VCaP (cell line): ENCODE data around the gene COPS3.

Experiments
- H3K27ac ChIP-seq: fragments of 450-650 bp; 2 replicates; pipeline ENCODE4 v1.5.1; 2017
- TF ChIP-seq, protein P1 (sequence below): fragments of 450-650 bp; conservative IDR thresholded peaks from 2 replicates; pipeline ENCODE4 v1.5.1; 2017; ENCODE audit warnings: mild to moderate bottlenecking, moderate library complexity

COPS3 gene

DNA sequence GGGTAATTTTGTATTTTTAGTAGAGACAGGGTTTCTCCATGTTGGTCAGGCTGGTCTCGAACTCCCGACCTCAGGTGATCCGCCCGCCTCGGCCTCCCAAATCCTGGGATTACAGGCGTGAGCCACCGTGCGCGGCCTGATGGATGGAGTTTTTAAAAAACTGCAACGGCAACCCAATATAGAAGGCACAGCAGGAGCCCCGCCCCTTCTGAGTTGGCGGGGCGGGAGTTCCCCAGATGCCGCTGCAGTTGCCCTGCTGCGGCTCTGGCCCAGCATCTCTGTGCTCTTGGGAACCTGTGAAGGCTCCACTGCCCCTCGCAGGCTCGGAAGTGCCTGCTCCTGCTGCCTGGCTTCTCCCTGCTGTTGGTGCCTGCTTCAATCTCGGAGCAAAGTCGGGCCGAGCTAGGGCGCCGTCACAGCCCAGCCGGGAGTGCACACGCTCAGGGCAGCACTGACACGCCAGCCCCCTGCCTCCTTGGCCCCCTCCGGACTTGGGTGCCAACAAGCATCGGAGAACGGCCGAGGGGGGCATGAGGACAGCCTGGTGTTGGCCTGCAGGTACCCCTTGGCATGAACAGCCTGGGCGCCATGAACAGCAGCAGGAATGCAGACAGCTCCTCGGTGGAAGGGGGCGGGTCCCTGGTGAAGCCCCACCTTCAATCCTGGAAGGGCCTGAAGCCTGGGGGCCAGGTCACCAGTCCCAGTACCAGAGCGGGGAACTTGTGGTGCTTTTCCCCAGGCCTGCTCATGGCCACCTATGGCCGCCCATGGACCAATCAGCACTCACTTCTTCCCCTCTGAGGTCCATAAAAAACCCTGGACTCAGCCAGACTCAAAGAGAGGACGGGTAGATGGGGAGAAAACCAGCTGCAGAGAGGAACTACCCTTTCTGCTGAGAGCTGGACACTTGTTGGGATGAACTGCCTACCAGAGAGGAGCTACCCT, 19.9 kb upstream of the COPS3 start:
- no peak overlapping the region for H3K27ac ChIP-seq
- TF ChIP-seq, protein P1, sequence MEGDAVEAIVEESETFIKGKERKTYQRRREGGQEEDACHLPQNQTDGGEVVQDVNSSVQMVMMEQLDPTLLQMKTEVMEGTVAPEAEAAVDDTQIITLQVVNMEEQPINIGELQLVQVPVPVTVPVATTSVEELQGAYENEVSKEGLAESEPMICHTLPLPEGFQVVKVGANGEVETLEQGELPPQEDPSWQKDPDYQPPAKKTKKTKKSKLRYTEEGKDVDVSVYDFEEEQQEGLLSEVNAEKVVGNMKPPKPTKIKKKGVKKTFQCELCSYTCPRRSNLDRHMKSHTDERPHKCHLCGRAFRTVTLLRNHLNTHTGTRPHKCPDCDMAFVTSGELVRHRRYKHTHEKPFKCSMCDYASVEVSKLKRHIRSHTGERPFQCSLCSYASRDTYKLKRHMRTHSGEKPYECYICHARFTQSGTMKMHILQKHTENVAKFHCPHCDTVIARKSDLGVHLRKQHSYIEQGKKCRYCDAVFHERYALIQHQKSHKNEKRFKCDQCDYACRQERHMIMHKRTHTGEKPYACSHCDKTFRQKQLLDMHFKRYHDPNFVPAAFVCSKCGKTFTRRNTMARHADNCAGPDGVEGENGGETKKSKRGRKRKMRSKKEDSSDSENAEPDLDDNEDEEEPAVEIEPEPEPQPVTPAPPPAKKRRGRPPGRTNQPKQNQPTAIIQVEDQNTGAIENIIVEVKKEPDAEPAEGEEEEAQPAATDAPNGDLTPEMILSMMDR = no peak

DNA sequence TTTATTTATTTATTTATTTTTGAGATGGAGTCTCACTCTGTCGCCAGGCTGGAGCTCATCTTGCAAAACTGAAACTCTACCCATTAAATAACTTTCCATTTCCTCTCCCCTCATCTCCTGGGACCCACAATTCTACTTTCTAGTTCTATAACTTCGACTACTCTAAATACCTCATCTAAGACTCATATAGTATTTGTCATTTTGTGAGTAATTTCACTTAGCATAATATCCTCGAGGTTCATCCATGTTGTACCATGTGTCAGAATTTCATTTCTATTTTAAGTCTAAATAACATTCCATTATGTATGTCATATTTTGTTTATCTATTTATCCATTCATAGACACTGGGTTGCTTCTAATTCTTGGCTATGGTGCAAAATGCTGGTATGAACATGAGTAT, 17.1 kb upstream of the COPS3 start:
- no peak overlapping the region for H3K27ac ChIP-seq
- TF ChIP-seq, protein P1 = no peak

DNA sequence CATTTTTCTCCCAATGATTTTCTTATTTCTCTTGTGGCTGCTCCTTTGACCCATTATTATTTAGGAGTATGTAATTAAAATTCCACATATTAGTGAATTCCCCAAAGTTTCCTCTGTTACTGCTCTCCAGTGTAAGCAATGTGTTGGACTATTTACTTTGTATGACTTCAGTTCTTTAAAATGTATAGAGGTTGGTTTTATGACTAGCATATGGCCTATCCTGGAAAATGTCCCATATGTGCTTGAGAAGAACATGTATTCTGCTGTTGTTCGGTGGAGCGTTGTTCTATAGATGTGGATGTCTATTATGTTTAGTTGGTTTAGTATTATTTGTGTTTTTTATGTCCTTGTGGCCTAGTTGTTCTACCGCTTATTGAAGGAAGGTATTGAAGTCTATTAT, 16.2 kb upstream of the COPS3 start:
- no peak overlapping the region for H3K27ac ChIP-seq
- TF ChIP-seq, protein P1 = no peak

DNA sequence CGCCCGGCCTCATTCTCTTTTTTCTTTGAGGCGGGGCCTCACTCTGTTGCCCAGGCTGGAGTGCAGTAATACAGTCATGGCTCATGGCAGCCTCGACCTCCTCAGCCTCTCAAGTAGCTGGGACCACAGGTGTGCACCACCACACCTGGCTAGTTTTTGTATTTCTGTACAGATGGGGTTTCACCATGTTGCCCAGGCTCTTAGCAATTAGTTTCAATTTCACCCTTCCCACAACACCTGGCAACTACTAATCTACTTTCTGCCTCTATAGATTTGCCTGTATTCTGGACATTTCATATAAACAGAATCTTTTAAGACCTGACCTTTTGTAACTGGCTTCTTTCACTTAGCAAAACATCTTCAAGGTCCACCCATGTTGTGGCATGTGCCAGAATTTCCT, 14.1 kb upstream of the COPS3 start:
- TF ChIP-seq, protein P1 = no peak
- no peak overlapping the region for H3K27ac ChIP-seq

DNA sequence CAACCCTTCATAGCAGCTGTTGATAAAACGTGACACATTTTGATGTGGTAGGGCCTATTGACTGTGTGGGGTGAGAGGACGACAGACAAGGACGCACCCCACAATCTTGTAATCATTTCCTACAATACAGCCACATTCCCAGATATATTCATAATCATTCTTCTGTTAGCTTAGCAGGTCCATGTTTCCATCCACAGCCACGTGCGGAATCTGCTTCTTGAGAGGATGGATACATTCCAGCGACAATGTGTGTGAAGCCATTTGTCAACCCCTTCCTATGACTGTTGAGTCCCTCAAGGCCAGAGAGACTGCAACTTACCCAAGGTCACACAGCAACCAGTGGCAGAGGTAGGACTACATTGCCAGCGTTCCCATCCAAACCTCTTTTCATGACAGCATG, 8.7 kb upstream of the COPS3 start:
- no peak overlapping the region for H3K27ac ChIP-seq
- TF ChIP-seq, protein P1 = no peak

DNA sequence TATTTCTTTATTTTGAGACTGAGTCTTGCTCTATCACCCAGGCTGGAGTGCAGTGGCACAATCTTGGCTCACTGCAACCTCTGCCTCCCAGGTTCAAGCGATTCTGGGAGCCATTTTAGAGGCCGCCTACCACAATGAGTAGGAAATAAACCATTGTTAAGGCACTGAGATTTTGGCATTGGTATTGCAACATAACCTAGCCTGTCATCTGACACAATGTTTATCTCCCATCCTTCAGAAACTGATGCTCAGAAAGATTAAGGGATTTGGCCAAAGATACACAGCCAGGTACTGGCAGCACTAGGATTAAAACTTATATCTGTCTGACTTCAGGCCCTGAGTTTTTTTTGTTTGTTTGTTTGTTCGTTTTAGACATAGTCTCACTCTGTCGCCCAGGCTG, 8.0 kb upstream of the COPS3 start:
- no peak overlapping the region for H3K27ac ChIP-seq
- TF ChIP-seq, protein P1 = no peak

DNA sequence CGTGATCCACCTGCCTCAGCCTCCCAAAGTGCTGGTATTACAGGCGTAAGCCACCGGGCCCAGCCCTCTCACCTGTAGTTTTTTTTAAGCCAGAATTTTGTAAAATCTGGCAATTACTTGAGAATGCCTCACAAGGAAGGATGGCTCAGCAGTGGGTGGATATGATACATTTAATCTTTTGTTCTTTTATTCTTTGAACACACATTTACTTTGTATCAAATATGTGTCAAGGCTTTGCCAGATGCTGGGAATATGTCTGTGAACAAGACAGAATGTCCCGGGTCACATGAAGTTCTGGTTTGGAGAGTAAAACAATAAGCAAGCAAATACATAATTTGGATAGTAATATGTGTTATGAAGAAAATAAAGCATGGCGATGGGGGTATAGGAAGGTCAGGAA, 4.9 kb upstream of the COPS3 start:
- H3K27ac ChIP-seq = no peak overlapping the region
- TF ChIP-seq, protein P1 = no peak
